ENCODE results near the gene ABCB9. TPM values are rescaled to one million over a fixed set of nuclear protein-coding genes. Genes with fewer than 3 reads are reported as not detected.

The ABCB9 gene
- total RNA-seq, 1 experiment from 2014 or later, result 4.6 TPM

DNA sequence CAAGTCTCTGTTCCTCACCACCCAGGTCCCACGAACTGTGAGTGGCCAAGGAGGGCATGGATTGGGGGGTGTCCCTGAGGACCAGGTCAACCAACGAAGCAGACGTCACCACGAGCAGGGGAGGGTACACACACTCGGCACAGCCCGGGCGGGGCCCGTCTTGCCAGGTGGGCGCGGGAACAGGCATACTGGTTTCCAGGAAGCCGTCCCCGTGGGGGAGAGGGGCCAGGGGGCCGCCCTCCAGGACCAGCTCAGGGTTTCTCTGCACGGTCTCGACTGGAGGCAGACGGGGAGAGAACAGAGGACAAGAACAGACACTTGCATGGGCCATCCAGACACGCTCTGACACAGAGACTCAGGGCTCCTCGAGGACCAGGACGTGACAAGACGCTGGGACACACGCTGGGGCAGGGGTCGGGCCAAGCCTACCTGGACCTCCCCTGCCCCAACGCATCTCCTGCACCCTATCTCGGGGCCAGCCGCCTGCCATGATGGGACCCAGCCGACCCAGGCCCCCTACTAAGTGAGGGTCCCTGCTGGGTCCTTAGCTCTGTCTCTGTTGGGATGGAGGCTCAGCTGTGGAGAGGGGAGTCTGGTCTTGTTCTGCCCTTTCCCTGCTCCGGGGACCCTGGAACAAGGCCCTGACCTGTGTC lies 25.5 kb upstream of the ABCB9 start:
- Histone ChIP-seq H3K27ac (ENCODE audit: insufficient read length, low read depth, low read length) (no peak overlapping the region), H4K5ac (ENCODE audit: insufficient read length, low read depth, low read length) (no peak overlapping the region), H3K9me3 (ENCODE audit: control insufficient read depth, low read depth, low read length) (no peaks in the 10 kb centered on the region), H2BK12ac (ENCODE audit: insufficient read length, low read depth, low read length) (no peak overlapping the region), H4K8ac (replicated peaks; ENCODE audit: insufficient read length, low read depth, low read length) (no peak overlapping the region), H3K56ac (ENCODE audit: insufficient read length, low read depth, low read length) (no peak overlapping the region), H3K79me1 (ENCODE audit: insufficient read depth, low read depth, low read length, poor library complexity, severe bottlenecking) (no peaks in the 10 kb centered on the region), H3K4me1 (ENCODE audit: insufficient read depth, low read length) (no peaks in the 10 kb centered on the region), H4K20me1 (ENCODE audit: control insufficient read depth, insufficient read depth, insufficient read length) (no peaks in the 10 kb centered on the region), H2BK5ac (ENCODE audit: insufficient read length, low read length) (no peak overlapping the region), H3T11ph (ENCODE audit: low read length) (no peak overlapping the region), H3K4ac (ENCODE audit: low read depth, low read length) (no peak overlapping the region), H2AFZ (ENCODE audit: low read length) (no peak overlapping the region), H3K27me3 (ENCODE audit: insufficient read depth, low read length) (no peaks in the 10 kb centered on the region), H4K91ac (ENCODE audit: insufficient read length, low read depth, low read length) (no peak overlapping the region), H2AK5ac (ENCODE audit: insufficient read length, low read length) (no peak overlapping the region), H2BK15ac (ENCODE audit: low read depth, low read length) (no peak overlapping the region), H2BK20ac (ENCODE audit: low read depth, low read length, poor library complexity, severe bottlenecking) (no peak overlapping the region), H2BK120ac (ENCODE audit: low read depth, low read length, poor library complexity, severe bottlenecking) (no peak overlapping the region), H3K4me2 (ENCODE audit: insufficient read depth, insufficient read length, low read length) (no peak overlapping the region), H3K23ac (ENCODE audit: insufficient read length, low read depth, low read length) (no peak overlapping the region), H3K23me2 (ENCODE audit: insufficient read length, low read depth, low read length, poor library complexity, severe bottlenecking) (no peaks in the 10 kb centered on the region), H3K18ac (ENCODE audit: insufficient read length, low read depth, low read length) (no peak overlapping the region), H3K9ac (ENCODE audit: extremely low read depth, insufficient read length, low read length) (no peak overlapping the region), H3K14ac (ENCODE audit: insufficient read depth, low read length) (no peak overlapping the region), H3K79me2 (ENCODE audit: insufficient read depth, low read length) (no peaks in the 10 kb centered on the region)
- Mint-ChIP-seq H3K9me3 (no peaks in the 10 kb centered on the region), H3K4me1 (0 out of 4 replicates have a peak, but pooled peaks cover 0 to 5% of the 10 kb centered on the region in 2 experiments), H3K36me3 (ENCODE audit: insufficient read depth in 1 of 3, low read depth in 3 of 3) (no peaks in the 10 kb centered on the region), H3K4me3 (no peak overlapping the region), H3K27ac (no peak overlapping the region), H3K27me3 (ENCODE audit: low read depth) (no peaks in the 10 kb centered on the region; the same call in none of the 2 replicates)
- WGBS (ENCODE audit: extremely low coverage, insufficient read length, low lambda C conversion rate), result no CpG with 5 or more reads among the region's 27 CpGs
- no peak for DNase-seq
- TF ChIP-seq, protein P1, sequence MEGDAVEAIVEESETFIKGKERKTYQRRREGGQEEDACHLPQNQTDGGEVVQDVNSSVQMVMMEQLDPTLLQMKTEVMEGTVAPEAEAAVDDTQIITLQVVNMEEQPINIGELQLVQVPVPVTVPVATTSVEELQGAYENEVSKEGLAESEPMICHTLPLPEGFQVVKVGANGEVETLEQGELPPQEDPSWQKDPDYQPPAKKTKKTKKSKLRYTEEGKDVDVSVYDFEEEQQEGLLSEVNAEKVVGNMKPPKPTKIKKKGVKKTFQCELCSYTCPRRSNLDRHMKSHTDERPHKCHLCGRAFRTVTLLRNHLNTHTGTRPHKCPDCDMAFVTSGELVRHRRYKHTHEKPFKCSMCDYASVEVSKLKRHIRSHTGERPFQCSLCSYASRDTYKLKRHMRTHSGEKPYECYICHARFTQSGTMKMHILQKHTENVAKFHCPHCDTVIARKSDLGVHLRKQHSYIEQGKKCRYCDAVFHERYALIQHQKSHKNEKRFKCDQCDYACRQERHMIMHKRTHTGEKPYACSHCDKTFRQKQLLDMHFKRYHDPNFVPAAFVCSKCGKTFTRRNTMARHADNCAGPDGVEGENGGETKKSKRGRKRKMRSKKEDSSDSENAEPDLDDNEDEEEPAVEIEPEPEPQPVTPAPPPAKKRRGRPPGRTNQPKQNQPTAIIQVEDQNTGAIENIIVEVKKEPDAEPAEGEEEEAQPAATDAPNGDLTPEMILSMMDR (conservative IDR thresholded peaks at IDR 0.05), result no peak
